HEK293 (cell line): ENCODE results near the gene SUN3.

ENCODE experiments used
- CTCF ChIA-PET: fragments of 350-600 bp; formaldehyde crosslinking; extraction: SDS; loops from one replicate; lab custom pipeline; 2021; ENCODE audit warnings: antibody characterized with exemption; lab: Yijun Ruan, JAX
- POLR2A ChIA-PET: fragments of 300-600 bp; formaldehyde crosslinking; extraction: SDS; loops from one replicate; lab custom pipeline; 2020; ENCODE audit warnings: antibody characterized with exemption, inconsistent platforms; lab: Yijun Ruan, JAX
- H3K27ac ChIP-seq: fragments of 200-500 bp; sonication (Bioruptor generic); 2 replicates; pipeline ENCODE4 v1.5.1; 2014; ENCODE audit warnings: low read depth, low read length, control low read depth, inconsistent platforms; ENCODE audit errors: extremely low read depth
- H3K36me3 ChIP-seq, 2 experiments: fragments of 200-500 bp in 1 of 2; sonication (Bioruptor generic) in 1 of 2; 1 replicate in 1 of 2; 2 replicates in 1 of 2; pipeline ENCODE4 v1.5.1; 2014 to 2017; ENCODE audit warnings: inconsistent platforms in 2 of 2, low read length in 2 of 2; ENCODE audit not compliant: control insufficient read depth in 2 of 2, insufficient read depth in 1 of 2
- H3K4me1 ChIP-seq: fragments of 200-500 bp; sonication (Bioruptor generic); 2 replicates; pipeline ENCODE4 v1.5.1; 2014; ENCODE audit warnings: mild to moderate bottlenecking, low read length, inconsistent platforms; ENCODE audit not compliant: control insufficient read depth, insufficient read depth
- H3K4me3 ChIP-seq: 2 replicates; pipeline ENCODE4 v1.5.1; 2011; ENCODE audit warnings: low read depth, mild to moderate bottlenecking, control low read depth, low read length, moderate library complexity
- H3K9me3 ChIP-seq: fragments of 200-500 bp; sonication (Bioruptor generic); 2 replicates; pipeline ENCODE4 v1.5.1; 2014; ENCODE audit warnings: low read depth, low read length, inconsistent platforms; ENCODE audit not compliant: control insufficient read depth, insufficient read depth
- BCL11A ChIP-seq: fragments of 450-650 bp; formaldehyde crosslinking; IDR thresholded peaks from 2 replicates; pipeline ENCODE4 v1.5.1; 2016; ENCODE audit warnings: low read depth, missing biosample characterization, missing genetic modification characterization
- KLF1 ChIP-seq: fragments of 450-650 bp; formaldehyde crosslinking; IDR thresholded peaks from 2 replicates; pipeline ENCODE4 v1.5.1; 2016; ENCODE audit warnings: missing biosample characterization, missing genetic modification characterization
- KLF7 ChIP-seq: fragments of 450-650 bp; formaldehyde crosslinking; IDR thresholded peaks from 2 replicates; pipeline ENCODE4 v1.5.1; 2016; ENCODE audit warnings: missing biosample characterization, missing genetic modification characterization, borderline replicate concordance
- ZNF112 ChIP-seq: fragments of 450-650 bp; formaldehyde crosslinking; IDR thresholded peaks from 2 replicates; pipeline ENCODE4 v1.5.0; 2017; ENCODE audit warnings: missing biosample characterization, missing genetic modification characterization
- ZNF146 ChIP-seq: fragments of 450-650 bp; formaldehyde crosslinking; IDR thresholded peaks from 2 replicates; pipeline ENCODE4 v1.5.1; 2016; ENCODE audit warnings: missing biosample characterization, missing genetic modification characterization
- ZNF18 ChIP-seq: fragments of 450-650 bp; formaldehyde crosslinking; IDR thresholded peaks from 2 replicates; pipeline ENCODE4 v1.5.1; 2016; ENCODE audit warnings: missing biosample characterization, missing genetic modification characterization
- ZNF2 ChIP-seq: fragments of 450-650 bp; formaldehyde crosslinking; IDR thresholded peaks from 2 replicates; pipeline ENCODE4 v1.5.1; 2016; ENCODE audit warnings: missing biosample characterization, missing genetic modification characterization
- ZNF280C ChIP-seq: fragments of 450-650 bp; formaldehyde crosslinking; IDR thresholded peaks from 2 replicates; pipeline ENCODE4 v1.5.1; 2016; ENCODE audit warnings: missing biosample characterization, missing genetic modification characterization
- ZNF292 ChIP-seq: fragments of 450-650 bp; formaldehyde crosslinking; IDR thresholded peaks from 2 replicates; pipeline ENCODE4 v1.5.1; 2016; ENCODE audit warnings: low read depth, missing biosample characterization, missing genetic modification characterization, borderline replicate concordance
- ZNF335 ChIP-seq: fragments of 450-650 bp; formaldehyde crosslinking; conservative IDR thresholded peaks from 2 replicates; pipeline ENCODE4 v1.5.1; 2016; ENCODE audit warnings: missing biosample characterization, missing genetic modification characterization
- ZNF354C ChIP-seq: fragments of 450-650 bp; formaldehyde crosslinking; IDR thresholded peaks from 2 replicates; pipeline ENCODE4 v1.5.1; 2016; ENCODE audit warnings: missing biosample characterization, missing genetic modification characterization, low read depth, borderline replicate concordance
- ZNF416 ChIP-seq: fragments of 450-650 bp; formaldehyde crosslinking; IDR thresholded peaks from 2 replicates; pipeline ENCODE4 v1.5.1; 2016; ENCODE audit warnings: missing biosample characterization, missing genetic modification characterization
- ZNF426 ChIP-seq: fragments of 450-650 bp; formaldehyde crosslinking; IDR thresholded peaks from 2 replicates; pipeline ENCODE4 v1.5.1; 2017; ENCODE audit warnings: missing biosample characterization, missing genetic modification characterization, mild to moderate bottlenecking, inconsistent platforms, moderate library complexity
- ZNF555 ChIP-seq: fragments of 450-650 bp; formaldehyde crosslinking; conservative IDR thresholded peaks from 2 replicates; pipeline ENCODE4 v1.5.1; 2017; ENCODE audit warnings: missing biosample characterization, mild to moderate bottlenecking, missing genetic modification characterization, inconsistent platforms
- ZNF585B ChIP-seq: fragments of 450-650 bp; formaldehyde crosslinking; IDR thresholded peaks from 2 replicates; pipeline ENCODE4 v1.5.1; 2016; ENCODE audit warnings: missing biosample characterization, missing genetic modification characterization
- ZNF624 ChIP-seq: fragments of 450-650 bp; formaldehyde crosslinking; IDR thresholded peaks from 2 replicates; pipeline ENCODE4 v1.5.1; 2017; ENCODE audit warnings: missing biosample characterization, missing genetic modification characterization
- ZNF645 ChIP-seq: fragments of 450-650 bp; formaldehyde crosslinking; IDR thresholded peaks from 2 replicates; pipeline ENCODE4; 2016; ENCODE audit warnings: missing biosample characterization, missing genetic modification characterization
- ZNF654 ChIP-seq: fragments of 450-650 bp; formaldehyde crosslinking; IDR thresholded peaks from 2 replicates; pipeline ENCODE4 v1.5.1; 2016; ENCODE audit warnings: low read depth, missing biosample characterization, missing genetic modification characterization
- ZNF658 ChIP-seq: fragments of 450-650 bp; formaldehyde crosslinking; IDR thresholded peaks from 2 replicates; pipeline ENCODE4; 2016; ENCODE audit warnings: missing biosample characterization, missing genetic modification characterization
- ZNF660 ChIP-seq: fragments of 450-650 bp; IDR thresholded peaks from 2 replicates; pipeline ENCODE4 v1.5.1; 2018; ENCODE audit warnings: missing biosample characterization, mild to moderate bottlenecking, missing genetic modification characterization
- ZNF747 ChIP-seq: fragments of 450-650 bp; formaldehyde crosslinking; IDR thresholded peaks from 2 replicates; pipeline ENCODE4 v1.5.1; 2016; ENCODE audit warnings: missing biosample characterization, missing genetic modification characterization
- ZXDB ChIP-seq: fragments of 450-650 bp; formaldehyde crosslinking; IDR thresholded peaks from 2 replicates; pipeline ENCODE4 v1.5.1; 2016; ENCODE audit warnings: missing biosample characterization, missing genetic modification characterization

Gene SUN3

GRCh38 chr7:48053736-48054135, 24.8 kb upstream of the SUN3 start (continued):
- TF ChIP-seq ZNF426 (tag by site-specific recombination): no peak
- TF ChIP-seq, all 188 proteins: peak for 0

GRCh38 chr7:48052748-48053147, 23.8 kb upstream of the SUN3 start:
- ChIA-PET POLR2A (no interaction called here), CTCF (no interaction called here)
- no peak overlapping the region for H3K27ac ChIP-seq
- no peaks in the 10 kb centered on the region for H3K36me3 ChIP-seq
- H3K4me3 ChIP-seq: no peak overlapping the region
- H3K9me3 ChIP-seq: no peaks in the 10 kb centered on the region
- no peak for TF ChIP-seq ZNF654
- TF ChIP-seq ZNF555: no peak
- 0 out of 2 replicates have a peak, but pooled peaks have one; percentile 8 for TF ChIP-seq ZNF335 (tag by site-specific recombination)
- H3K4me1 ChIP-seq: no peaks in the 10 kb centered on the region

- POLR2A ChIA-PET: no interaction called here
- no peaks in the 10 kb centered on the region for H3K4me1 ChIP-seq
- no peaks in the 10 kb centered on the region for H3K9me3 ChIP-seq
- TF ChIP-seq ZNF146 (tag by site-specific recombination): no peak
- TF ChIP-seq, all 188 proteins: peak for 0
- Histone ChIP-seq H3K4me3 (no peak overlapping the region), H3K27ac (no peak overlapping the region), H3K36me3 (no peaks in the 10 kb centered on the region)
- CTCF ChIA-PET: interaction anchor here (0.6 kb wide), 1 partner anchor 58 kb away, joined by 5 read pairs; no protein-coding TSS in a partner anchor
Observed at GRCh38 chr7:48049850-48050249, 20.9 kb upstream of the SUN3 start.

- TF ChIP-seq ZNF747 (tag by site-specific recombination) (no peak), ZNF624 (tag by site-specific recombination) (no peak), ZNF416 (tag by site-specific recombination) (no peak), ZNF645 (tag by site-specific recombination) (no peak), ZNF112 (tag by site-specific recombination) (no peak), ZNF292 (tag by site-specific recombination) (no peak), ZNF146 (tag by site-specific recombination) (no peak), KLF1 (tag by site-specific recombination) (no peak), ZNF18 (tag by site-specific recombination) (no peak), ZNF585B (no peak), BCL11A (no peak), KLF7 (tag by site-specific recombination) (no peak), ZNF2 (tag by site-specific recombination) (no peak), ZNF354C (tag by site-specific recombination) (no peak), ZNF660 (tag by site-specific recombination) (no peak), ZNF658 (tag by site-specific recombination) (no peak), ZXDB (tag by site-specific recombination) (no peak), ZNF280C (tag by site-specific recombination) (no peak)
- TF ChIP-seq, all 188 proteins: peak for 0
- no peaks in the 10 kb centered on the region for H3K4me1 ChIP-seq
- H3K27ac ChIP-seq: no peak overlapping the region
- H3K4me3 ChIP-seq: no peak overlapping the region
- ChIA-PET CTCF (no interaction called here), POLR2A (no interaction called here)
- no peaks in the 10 kb centered on the region for H3K36me3 ChIP-seq
- no peaks in the 10 kb centered on the region for H3K9me3 ChIP-seq
Observed at GRCh38 chr7:48048113-48048512, 19.2 kb upstream of the SUN3 start.
